ENCODE results near the gene LENG9. TPM values are rescaled to one million over a fixed set of nuclear protein-coding genes. Genes with fewer than 3 reads are reported as not detected.
A peak's percentile ranks its signal among the peaks of the same experiment; 100 is the strongest.

The LENG9 gene
- total and polyA plus RNA-seq, 8 donors = 1.3 to 14.5 (median 7.1) TPM

DNA sequence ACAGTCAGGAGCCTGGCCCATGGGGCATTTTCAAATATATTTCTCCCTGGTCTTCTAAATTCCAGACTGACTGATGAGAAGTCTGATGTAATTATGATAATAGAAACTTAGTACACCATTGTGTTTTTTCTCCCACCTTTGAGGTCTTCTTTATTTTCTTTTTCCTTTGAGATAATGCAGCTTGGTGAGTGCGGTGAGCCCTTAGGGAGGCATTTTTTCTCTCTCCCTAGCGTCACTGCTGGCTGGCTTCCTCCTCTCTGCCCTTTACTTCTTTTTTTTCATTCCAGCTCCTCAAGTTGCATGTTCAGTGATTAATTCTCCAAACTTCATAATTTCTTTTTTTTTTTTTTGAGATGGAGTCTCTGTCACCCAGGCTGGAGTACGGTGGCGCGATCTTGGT is 22.3 kb upstream of the LENG9 start:
- H3K27me3 ChIP-seq = peaks cover 0 to 38% (median 8%) of the 10 kb centered on the region in 3 donors
- TF ChIP-seq POLR2A (IDR thresholded peaks at IDR 0.05) (no peak), EP300 (IDR thresholded peaks at IDR 0.05) (no peak), POLR2AphosphoS5 (IDR thresholded peaks at IDR 0.05) (no peak)
- TF ChIP-seq, protein P1, sequence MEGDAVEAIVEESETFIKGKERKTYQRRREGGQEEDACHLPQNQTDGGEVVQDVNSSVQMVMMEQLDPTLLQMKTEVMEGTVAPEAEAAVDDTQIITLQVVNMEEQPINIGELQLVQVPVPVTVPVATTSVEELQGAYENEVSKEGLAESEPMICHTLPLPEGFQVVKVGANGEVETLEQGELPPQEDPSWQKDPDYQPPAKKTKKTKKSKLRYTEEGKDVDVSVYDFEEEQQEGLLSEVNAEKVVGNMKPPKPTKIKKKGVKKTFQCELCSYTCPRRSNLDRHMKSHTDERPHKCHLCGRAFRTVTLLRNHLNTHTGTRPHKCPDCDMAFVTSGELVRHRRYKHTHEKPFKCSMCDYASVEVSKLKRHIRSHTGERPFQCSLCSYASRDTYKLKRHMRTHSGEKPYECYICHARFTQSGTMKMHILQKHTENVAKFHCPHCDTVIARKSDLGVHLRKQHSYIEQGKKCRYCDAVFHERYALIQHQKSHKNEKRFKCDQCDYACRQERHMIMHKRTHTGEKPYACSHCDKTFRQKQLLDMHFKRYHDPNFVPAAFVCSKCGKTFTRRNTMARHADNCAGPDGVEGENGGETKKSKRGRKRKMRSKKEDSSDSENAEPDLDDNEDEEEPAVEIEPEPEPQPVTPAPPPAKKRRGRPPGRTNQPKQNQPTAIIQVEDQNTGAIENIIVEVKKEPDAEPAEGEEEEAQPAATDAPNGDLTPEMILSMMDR (IDR thresholded peaks at IDR 0.05) = no peak
- H3K4me3 ChIP-seq = no peak overlapping the region
- 33 to 69% (median 66%) methylated on average over 2 to 5 of the region's 5 CpGs for WGBS, 5 donors
- intact Hi-C loops (cut with DNase I; ENCODE audit: low total_unique reads) = loop anchor here (10.0 kb wide), 1 partner anchor 189 kb away; no protein-coding TSS in a partner anchor
- H3K9me3 ChIP-seq = no peaks in the 10 kb centered on the region
- peaks cover 0 to 6% (median 2%) of the 10 kb centered on the region in 4 donors for H3K4me1 ChIP-seq
- no peak for DNase-seq
- no peak overlapping the region for H3K27ac ChIP-seq
- no peaks in the 10 kb centered on the region for H3K36me3 ChIP-seq

DNA sequence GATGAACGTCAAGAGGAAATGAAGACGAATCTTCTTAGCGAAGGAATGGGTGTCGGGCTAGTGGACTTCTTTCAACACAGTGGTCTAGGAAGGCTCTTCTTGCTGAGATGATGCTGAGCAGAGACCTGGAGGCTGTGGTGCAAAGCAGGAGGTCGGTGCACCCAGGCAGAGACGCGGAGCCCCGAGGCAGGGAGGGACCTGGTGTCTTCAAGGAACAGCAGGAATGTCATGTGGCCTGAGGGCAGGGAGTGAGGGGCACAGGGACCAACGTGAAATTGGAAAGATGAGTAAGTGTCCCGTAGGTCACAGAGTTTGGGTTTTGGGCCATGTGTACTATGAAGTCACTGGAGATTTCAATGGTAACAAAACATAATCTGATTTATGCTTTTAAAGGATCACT is 20.9 kb upstream of the LENG9 start:
- Histone ChIP-seq H3K4me3 (no peak overlapping the region), H3K27me3 (peaks cover 0 to 44% (median 8%) of the 10 kb centered on the region in 3 donors), H3K9me3 (no peaks in the 10 kb centered on the region), H3K27ac (no peak overlapping the region), H3K4me1 (peaks cover 0 to 11% (median 2%) of the 10 kb centered on the region in 4 donors), H3K36me3 (no peaks in the 10 kb centered on the region)
- TF ChIP-seq, protein P1 (IDR thresholded peaks at IDR 0.05) = no peak
- no peak for TF ChIP-seq POLR2AphosphoS5 (IDR thresholded peaks at IDR 0.05)
- TF ChIP-seq EP300 (IDR thresholded peaks at IDR 0.05) = no peak
- no peak for TF ChIP-seq POLR2A (IDR thresholded peaks at IDR 0.05)
- WGBS, 5 donors = 75 to 81% (median 79%) methylated on average over 10 of the region's 10 CpGs
- intact Hi-C loops (cut with DNase I; ENCODE audit: low total_unique reads) = loop anchor here (10.0 kb wide), 1 partner anchor 190 kb away; no protein-coding TSS in a partner anchor
- DNase-seq = no peak

DNA sequence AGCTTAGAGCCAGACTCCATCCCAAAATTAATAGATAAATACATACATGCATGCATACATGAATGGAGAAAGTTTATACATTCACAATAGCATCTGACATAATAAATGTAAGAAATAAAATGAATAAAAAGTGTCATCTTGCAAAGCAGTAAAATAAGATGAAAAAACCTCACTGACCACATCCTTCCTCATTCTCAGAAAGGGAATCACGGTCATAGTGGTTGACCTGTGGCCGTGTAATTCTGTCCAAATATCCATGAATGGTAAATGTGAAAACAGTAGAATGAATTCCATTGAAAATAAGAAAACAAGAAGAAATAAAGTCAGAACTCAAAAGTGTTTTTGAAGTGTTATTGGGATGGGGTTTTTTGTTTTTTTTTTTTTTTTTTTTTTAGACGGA is 19.3 kb upstream of the LENG9 start:
- peaks cover 0 to 56% (median 8%) of the 10 kb centered on the region in 3 donors for H3K27me3 ChIP-seq
- H3K4me1 ChIP-seq = peaks cover 0 to 15% (median 4%) of the 10 kb centered on the region in 4 donors
- intact Hi-C loops (cut with DNase I; ENCODE audit: low total_unique reads) = loop anchor here (10.0 kb wide), 1 partner anchor 192 kb away; no protein-coding TSS in a partner anchor
- DNase-seq = no peak
- no peaks in the 10 kb centered on the region for H3K36me3 ChIP-seq
- H3K4me3 ChIP-seq = no peak overlapping the region
- WGBS, 5 donors = 62 to 70% (median 69%) methylated on average over 3 of the region's 3 CpGs
- no peaks in the 10 kb centered on the region for H3K9me3 ChIP-seq
- TF ChIP-seq EP300 (IDR thresholded peaks at IDR 0.05) (no peak), POLR2AphosphoS5 (IDR thresholded peaks at IDR 0.05) (no peak), POLR2A (IDR thresholded peaks at IDR 0.05) (no peak)
- no peak overlapping the region for H3K27ac ChIP-seq

DNA sequence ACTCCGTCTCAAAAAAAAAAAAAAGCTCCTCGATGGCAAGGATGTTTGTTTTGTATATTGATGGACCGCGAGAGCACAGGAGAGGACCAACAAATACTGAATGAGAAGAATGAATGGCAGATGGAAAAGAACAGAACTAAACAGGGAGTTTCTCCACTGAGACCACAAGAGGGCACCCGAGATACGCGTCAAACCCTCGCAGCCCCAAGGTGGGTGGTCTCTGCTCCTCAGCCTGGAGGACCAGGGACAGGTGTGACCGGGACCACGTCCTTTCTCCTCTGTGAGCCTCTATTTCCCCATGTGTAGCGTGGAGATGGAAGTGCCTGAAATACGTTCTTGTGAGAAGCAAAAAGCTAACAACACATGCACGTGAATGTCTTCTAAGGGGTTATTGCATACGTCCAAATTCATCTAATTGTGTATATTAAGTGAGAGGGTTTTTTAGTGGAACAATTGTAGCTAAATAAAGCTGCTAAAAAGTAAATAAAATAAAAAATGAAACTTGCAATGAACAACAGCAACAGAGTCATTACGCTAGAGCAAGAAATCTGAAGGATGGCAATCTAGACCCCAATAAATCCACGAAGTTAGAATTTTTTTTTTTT is 17.9 kb upstream of the LENG9 start:
- no peaks in the 10 kb centered on the region for H3K36me3 ChIP-seq
- peaks cover 0 to 68% (median 8%) of the 10 kb centered on the region in 3 donors for H3K27me3 ChIP-seq
- peak in 1 of 2 donors; percentile 80 for DNase-seq
- intact Hi-C loops (cut with DNase I; ENCODE audit: low total_unique reads) = loop anchor here (10.0 kb wide), 1 partner anchor 193 kb away; no protein-coding TSS in a partner anchor
- H3K9me3 ChIP-seq = no peaks in the 10 kb centered on the region
- 9 to 11% (median 11%) methylated on average over 16 of the region's 16 CpGs for whole genome bisulfite sequencing, 5 donors
- no peak for TF ChIP-seq POLR2AphosphoS5 (IDR thresholded peaks at IDR 0.05)
- TF ChIP-seq, protein P1 (IDR thresholded peaks at IDR 0.05) = peak in 4 of 7 experiments; percentile 29 to 50 (median 32)
- H3K27ac ChIP-seq = no peak overlapping the region
- H3K4me3 ChIP-seq = no peak overlapping the region
- peaks cover 0 to 15% (median 4%) of the 10 kb centered on the region in 4 donors for H3K4me1 ChIP-seq

DNA sequence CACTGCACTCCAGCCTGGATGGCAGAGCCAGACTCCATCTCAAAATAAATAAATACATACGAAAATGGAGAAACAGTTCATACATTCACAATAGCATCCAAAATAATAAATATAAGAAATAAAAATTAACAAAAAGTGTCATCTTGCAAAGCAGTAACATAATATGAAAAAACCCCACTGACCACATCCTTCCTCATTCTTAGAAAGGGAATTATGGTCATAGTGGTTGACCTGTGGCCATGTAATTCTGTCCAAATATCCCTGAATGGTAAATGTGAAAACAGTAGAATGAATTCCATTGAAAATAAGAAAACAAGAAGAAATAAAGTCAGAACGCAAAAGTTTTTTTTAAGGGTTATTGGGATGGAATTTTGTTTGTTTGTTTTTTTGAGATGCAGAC is 16.5 kb upstream of the LENG9 start:
- no peaks in the 10 kb centered on the region for H3K9me3 ChIP-seq
- peaks cover 0 to 69% (median 8%) of the 10 kb centered on the region in 3 donors for H3K27me3 ChIP-seq
- H3K4me1 ChIP-seq = peaks cover 0 to 15% (median 4%) of the 10 kb centered on the region in 4 donors
- no peak for TF ChIP-seq EP300 (IDR thresholded peaks at IDR 0.05)
- no peak for TF ChIP-seq POLR2A (IDR thresholded peaks at IDR 0.05)
- no peak for TF ChIP-seq POLR2AphosphoS5 (IDR thresholded peaks at IDR 0.05)
- TF ChIP-seq, protein P1 (IDR thresholded peaks at IDR 0.05) = no peak
- intact Hi-C loops (cut with DNase I; ENCODE audit: low total_unique reads) = loop anchor here (10.0 kb wide), 1 partner anchor 195 kb away; no protein-coding TSS in a partner anchor
- DNase-seq = no peak
- H3K36me3 ChIP-seq = no peaks in the 10 kb centered on the region
- H3K4me3 ChIP-seq = no peak overlapping the region
- no peak overlapping the region for H3K27ac ChIP-seq
- WGBS, 5 donors = 68 to 80% (median 71%) methylated on average over 2 of the region's 2 CpGs

Data from stomach (tissue), 9 donors.